Measurements from ENCODE around the gene PAPSS2. TPM values are rescaled to one million over a fixed set of nuclear protein-coding genes. Genes with fewer than 3 reads are reported as not detected.

The PAPSS2 gene
- total RNA-seq, 1 experiment from 2014 or later: 14.6 TPM

DNA sequence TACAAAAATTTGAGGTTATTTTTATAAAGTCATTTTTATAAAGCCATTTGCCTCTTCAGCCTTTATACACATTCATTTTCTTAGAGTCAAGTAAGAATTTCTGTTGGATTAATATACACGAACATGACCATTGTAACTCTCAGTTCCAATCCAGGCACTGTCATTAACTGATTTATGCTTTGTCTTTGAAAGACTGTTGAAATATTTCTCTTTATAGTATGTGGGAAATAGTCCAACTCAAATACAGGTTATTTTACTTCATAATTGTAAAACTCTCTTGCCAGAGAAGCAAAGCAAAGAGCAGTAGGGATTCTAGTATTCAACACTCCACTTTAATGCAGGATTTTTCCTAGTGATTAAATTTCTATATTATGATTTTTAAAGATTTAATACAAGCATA, 36.5 kb upstream of the PAPSS2 start:
- BruUV-seq (replicated peaks): no TSS peak
- Histone ChIP-seq H3K27ac (ENCODE audit: low read depth, low read length) (no peak overlapping the region), H3K27me3 (ENCODE audit: insufficient read depth, low read length) (no peaks in the 10 kb centered on the region), H3K36me3 (ENCODE audit: control insufficient read depth in 1 of 2, insufficient read depth in 2 of 2, low read length in 2 of 2) (no peaks in the 10 kb centered on the region), H3K9ac (ENCODE audit: low read length) (no peak overlapping the region), H3K79me2 (ENCODE audit: insufficient read depth, low read length) (no peaks in the 10 kb centered on the region), H4K20me1 (ENCODE audit: insufficient read depth) (no peaks in the 10 kb centered on the region), H3K4me3 (replicated peaks in 1 of 2; ENCODE audit: low read depth in 1 of 2, low read length in 2 of 2) (no peak overlapping the region), H3K4me2 (ENCODE audit: low read length) (no peak overlapping the region), H3K4me1 (ENCODE audit: control insufficient read depth in 1 of 2, insufficient read depth in 2 of 2, low read length in 2 of 2) (no peaks in the 10 kb centered on the region), H3K9me3 (ENCODE audit: control insufficient read depth in 1 of 2, insufficient read depth in 1 of 2, low read depth in 1 of 2, low read length in 2 of 2) (no peaks in the 10 kb centered on the region), H2AFZ (ENCODE audit: low read depth, low read length, poor library complexity, severe bottlenecking) (no peak overlapping the region), H3K9me2 (ENCODE audit: insufficient read depth) (no peaks in the 10 kb centered on the region)
- ChIA-PET POLR2A (no interaction called here), RAD21 (ENCODE audit: low non-redundant PET in 1 of 2, low total read pairs in 2 of 2, uncharacterized antibody in 2 of 2, unreplicated experiment in 2 of 2) (no interaction called here), CTCF (no interaction called here)
- intact Hi-C loops (cut with micrococcal nuclease): no loop called here
- TF ChIP-seq, protein P1, sequence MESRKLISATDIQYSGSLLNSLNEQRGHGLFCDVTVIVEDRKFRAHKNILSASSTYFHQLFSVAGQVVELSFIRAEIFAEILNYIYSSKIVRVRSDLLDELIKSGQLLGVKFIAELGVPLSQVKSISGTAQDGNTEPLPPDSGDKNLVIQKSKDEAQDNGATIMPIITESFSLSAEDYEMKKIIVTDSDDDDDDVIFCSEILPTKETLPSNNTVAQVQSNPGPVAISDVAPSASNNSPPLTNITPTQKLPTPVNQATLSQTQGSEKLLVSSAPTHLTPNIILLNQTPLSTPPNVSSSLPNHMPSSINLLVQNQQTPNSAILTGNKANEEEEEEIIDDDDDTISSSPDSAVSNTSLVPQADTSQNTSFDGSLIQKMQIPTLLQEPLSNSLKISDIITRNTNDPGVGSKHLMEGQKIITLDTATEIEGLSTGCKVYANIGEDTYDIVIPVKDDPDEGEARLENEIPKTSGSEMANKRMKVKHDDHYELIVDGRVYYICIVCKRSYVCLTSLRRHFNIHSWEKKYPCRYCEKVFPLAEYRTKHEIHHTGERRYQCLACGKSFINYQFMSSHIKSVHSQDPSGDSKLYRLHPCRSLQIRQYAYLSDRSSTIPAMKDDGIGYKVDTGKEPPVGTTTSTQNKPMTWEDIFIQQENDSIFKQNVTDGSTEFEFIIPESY (IDR thresholded peaks at IDR 0.05; ENCODE audit: extremely low read depth, insufficient replicate concordance, low read length): no peak
- TF ChIP-seq, protein P2, sequence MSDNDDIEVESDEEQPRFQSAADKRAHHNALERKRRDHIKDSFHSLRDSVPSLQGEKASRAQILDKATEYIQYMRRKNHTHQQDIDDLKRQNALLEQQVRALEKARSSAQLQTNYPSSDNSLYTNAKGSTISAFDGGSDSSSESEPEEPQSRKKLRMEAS (IDR thresholded peaks at IDR 0.05): no peak
- TF ChIP-seq, protein P3, sequence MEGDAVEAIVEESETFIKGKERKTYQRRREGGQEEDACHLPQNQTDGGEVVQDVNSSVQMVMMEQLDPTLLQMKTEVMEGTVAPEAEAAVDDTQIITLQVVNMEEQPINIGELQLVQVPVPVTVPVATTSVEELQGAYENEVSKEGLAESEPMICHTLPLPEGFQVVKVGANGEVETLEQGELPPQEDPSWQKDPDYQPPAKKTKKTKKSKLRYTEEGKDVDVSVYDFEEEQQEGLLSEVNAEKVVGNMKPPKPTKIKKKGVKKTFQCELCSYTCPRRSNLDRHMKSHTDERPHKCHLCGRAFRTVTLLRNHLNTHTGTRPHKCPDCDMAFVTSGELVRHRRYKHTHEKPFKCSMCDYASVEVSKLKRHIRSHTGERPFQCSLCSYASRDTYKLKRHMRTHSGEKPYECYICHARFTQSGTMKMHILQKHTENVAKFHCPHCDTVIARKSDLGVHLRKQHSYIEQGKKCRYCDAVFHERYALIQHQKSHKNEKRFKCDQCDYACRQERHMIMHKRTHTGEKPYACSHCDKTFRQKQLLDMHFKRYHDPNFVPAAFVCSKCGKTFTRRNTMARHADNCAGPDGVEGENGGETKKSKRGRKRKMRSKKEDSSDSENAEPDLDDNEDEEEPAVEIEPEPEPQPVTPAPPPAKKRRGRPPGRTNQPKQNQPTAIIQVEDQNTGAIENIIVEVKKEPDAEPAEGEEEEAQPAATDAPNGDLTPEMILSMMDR (IDR thresholded peaks at IDR 0.05 in 2 of 3, conservative IDR thresholded peaks at IDR 0.05 in 1 of 3; ENCODE audit: borderline replicate concordance in 1 of 3, insufficient read depth in 1 of 3, low read depth in 2 of 3, low read length in 2 of 3): no peak
- TF ChIP-seq EZH2 (IDR thresholded peaks at IDR 0.05): no peak
- TF ChIP-seq ZNF274 (IDR thresholded peaks at IDR 0.05; ENCODE audit: low read depth, low read length): no peak
- ATAC-seq: no peak
- DNase-seq (ENCODE audit: low read depth, low spot score): no peak
